Dedifferentiated amniotic fluid mesenchymal stem cell (primary cell): ENCODE results near the gene CTSA.

Experiments
- DNase-seq: peaks from one replicate; pipeline ENCODE4 v3.0.0-alpha.2; 2016; ENCODE audit errors: extremely low spot score

Gene CTSA

GRCh38 chr20:45938727-45939438, 47.7 kb downstream of the CTSA start:
- DNase-seq: no peak

- DNase-seq: no peak
These were observed 48.9 kb downstream of the CTSA start for GRCh38 chr20:45940053-45940452.

GRCh38 chr20:45940469-45940868, 49.3 kb downstream of the CTSA start:
- DNase-seq: no peak

- DNase-seq: no peak
These were observed 52.5 kb downstream of the CTSA start for GRCh38 chr20:45943613-45944012.

- DNase-seq: no peak
These were observed 53.2 kb downstream of the CTSA start for GRCh38 chr20:45944151-45944964.

GRCh38 chr20:45944965-45945677, 54.0 kb downstream of the CTSA start:
- no peak for DNase-seq

GRCh38 chr20:45945678-45946148, 54.6 kb downstream of the CTSA start:
- no peak for DNase-seq

- DNase-seq: no peak
These were observed 55.2 kb downstream of the CTSA start for GRCh38 chr20:45946149-45946970.

- DNase-seq: no peak
These were observed 56.2 kb downstream of the CTSA start for GRCh38 chr20:45947110-45947866.

- DNase-seq: no peak
These were observed 57.2 kb downstream of the CTSA start for GRCh38 chr20:45948261-45948733.
